ENCODE results near the gene CCNY.
A peak's percentile ranks its signal among the peaks of the same experiment; 100 is the strongest.

Gene CCNY

GRCh38 chr10:35420044-35420443, 83.7 kb downstream of the CCNY start:
- Histone ChIP-seq H3K4me3 (no peak overlapping the region), H3K27ac (peak overlapping the region in 3 of 21 experiments; percentile 37 to 52 (median 42))

GRCh38 chr10:35420827-35421552, 84.7 kb downstream of the CCNY start:
- no peak overlapping the region for H3K4me3 ChIP-seq
- peak overlapping the region in 16 of 21 experiments; percentile 1 to 79 (median 44) for H3K27ac ChIP-seq

DNA sequence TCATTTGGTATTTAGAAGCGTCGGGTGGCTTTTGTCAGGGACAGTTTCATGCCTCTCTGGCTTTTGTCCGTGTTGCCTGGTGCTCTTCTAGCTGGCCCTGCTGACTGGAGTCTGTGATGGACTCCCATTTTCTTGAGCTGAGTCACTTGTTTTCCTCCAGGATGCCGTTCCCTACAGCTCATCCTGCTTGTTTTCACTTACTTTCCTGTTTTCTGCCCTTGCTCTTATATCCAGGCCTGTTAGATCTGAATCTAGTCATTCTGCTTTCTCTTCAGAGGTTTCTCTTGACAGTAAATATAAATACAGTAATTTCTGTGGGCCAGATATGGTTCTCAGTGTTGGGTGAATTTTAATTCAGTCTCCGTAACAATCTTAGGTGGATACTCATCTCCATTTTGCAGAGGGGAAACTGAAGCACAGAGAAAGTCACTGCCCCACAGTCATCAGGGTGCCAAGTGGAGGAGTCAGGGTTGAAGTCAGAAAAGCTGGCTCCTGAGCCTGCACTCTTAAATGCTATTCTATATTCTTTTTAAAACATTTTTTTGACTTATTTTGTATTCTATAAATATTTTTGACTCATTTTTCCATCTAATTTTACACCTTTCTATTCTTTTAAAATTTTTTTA, 85.4 kb downstream of the CCNY start:
- Histone ChIP-seq H3K4me3 (no peak overlapping the region), H3K27ac (peak overlapping the region in 15 of 21 experiments; percentile 1 to 79 (median 47))

DNA sequence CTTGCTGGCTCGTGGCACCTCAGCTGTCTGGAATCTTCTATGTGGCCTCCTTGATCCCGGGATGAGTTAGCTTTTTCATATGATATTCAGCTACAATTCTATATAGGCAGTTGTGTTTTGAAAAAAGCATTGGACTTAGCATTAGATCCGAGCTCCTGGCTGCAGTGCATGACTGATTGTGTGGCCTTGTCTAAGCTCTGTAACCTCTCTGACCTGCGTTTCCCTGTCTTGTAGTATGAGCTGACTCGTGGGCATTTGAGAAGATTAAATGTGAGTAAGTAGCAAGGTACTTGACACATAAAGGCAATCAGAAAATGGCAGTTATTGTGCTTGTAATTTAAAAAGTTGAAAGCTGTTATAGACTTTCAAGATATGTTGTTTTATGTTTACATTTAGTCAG, 85.9 kb downstream of the CCNY start:
- peak overlapping the region in 8 of 21 experiments; percentile 1 to 79 (median 40) for H3K27ac ChIP-seq
- H3K4me3 ChIP-seq, result no peak overlapping the region

- no peak overlapping the region for H3K27ac ChIP-seq
These were observed 87.4 kb downstream of the CCNY start for GRCh38 chr10:35423505-35424306.

DNA sequence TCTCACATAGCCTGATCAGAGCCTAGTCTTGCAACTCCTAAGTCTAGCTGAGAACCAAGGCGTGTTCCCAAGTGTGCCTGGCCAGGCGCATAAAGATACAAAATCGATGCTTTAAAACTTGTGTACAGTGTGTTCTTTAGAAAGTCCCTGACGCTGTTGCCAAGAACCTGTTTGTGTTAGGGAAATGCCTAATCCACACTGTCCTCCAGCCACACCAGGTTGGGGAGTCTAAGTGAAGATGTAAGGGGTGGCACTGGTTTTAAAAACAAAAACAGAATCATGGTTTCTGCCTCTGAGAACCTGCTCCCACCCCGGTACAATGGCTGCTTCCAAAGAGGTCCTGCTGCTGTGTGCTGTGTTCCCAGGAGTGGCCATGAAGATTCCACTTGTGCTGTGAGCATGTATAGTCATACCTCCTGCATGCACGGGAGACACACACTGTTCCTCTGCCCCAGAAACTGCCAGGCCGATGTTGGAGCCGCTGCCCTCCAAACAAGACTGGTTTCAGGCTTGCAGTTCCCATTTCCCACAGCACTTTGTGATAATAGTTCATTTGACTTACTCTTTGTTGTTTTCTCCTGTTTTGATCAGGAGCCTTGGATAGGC, 88.5 kb downstream of the CCNY start:
- Histone ChIP-seq H3K4me3 (no peak overlapping the region), H3K27ac (no peak overlapping the region)

More at GRCh38 chr10:35423505-35424306, 87.4 kb downstream of the CCNY start:
- H3K4me3 ChIP-seq, result no peak overlapping the region

GRCh38 chr10:35425595-35425994, 89.3 kb downstream of the CCNY start:
- no peak overlapping the region for H3K27ac ChIP-seq
- no peak overlapping the region for H3K4me3 ChIP-seq

DNA sequence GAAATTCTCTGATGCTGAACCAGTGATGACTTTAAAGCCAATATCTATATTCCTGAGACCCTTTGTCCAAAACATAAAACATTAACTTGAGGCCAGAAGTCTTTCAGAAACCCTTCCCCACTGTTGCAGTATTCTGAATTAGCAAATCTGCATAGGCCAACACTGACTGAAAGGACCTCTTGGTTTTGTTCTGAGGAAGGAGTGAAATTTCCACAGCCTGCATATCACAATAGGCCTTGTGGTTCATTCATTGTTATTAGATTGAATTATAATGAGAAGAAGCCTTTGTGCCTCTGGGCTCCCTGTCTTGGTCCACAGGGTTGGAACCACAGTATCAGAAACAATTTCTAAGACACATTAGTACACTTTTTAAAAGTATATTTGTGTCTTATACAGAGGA, 90.3 kb downstream of the CCNY start:
- Histone ChIP-seq H3K4me3 (no peak overlapping the region), H3K27ac (no peak overlapping the region)

DNA sequence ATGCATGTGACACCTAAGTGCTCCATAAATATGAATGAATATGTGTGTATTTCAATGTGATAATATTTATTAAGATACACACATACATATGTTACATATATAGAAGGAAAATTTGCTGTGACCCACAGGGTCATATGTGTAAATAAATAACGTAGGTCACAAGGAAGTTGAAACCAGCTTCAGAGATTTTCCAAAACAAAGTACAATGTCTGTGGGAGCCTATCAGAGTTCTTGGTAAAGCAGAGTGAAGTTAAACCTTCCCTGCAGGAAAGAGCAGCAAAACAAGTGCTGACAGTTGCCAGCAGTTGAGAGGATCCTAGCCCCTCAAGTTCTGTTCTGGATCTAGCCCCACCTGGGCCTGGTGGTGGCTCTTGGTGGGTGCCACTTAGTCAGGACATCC, 91.2 kb downstream of the CCNY start:
- Histone ChIP-seq H3K4me3 (no peak overlapping the region), H3K27ac (no peak overlapping the region)

DNA sequence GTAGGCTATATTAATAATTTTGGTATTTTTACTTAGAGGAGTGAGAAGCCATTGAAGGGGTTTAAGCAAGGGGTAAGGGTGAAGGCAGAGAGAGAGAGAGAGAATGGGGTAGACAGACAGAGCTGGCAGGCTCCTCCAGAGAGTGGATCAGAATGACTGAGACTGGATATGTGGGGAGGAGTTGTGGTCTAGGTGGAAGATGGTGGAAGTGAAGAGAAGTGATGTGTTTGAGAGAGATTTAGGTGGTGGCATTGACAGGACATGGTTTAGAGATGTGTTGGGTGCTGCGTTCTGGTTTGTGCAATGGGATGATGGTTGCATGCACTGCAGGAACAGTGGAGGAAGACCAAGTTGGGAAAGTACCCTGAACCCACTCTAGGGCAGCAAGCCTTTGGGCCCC, 92.2 kb downstream of the CCNY start:
- Histone ChIP-seq H3K27ac (no peak overlapping the region), H3K4me3 (no peak overlapping the region)

- H3K4me3 ChIP-seq, result no peak overlapping the region
- H3K27ac ChIP-seq, result no peak overlapping the region
These were observed 96.6 kb downstream of the CCNY start for GRCh38 chr10:35432781-35433338.

DNA sequence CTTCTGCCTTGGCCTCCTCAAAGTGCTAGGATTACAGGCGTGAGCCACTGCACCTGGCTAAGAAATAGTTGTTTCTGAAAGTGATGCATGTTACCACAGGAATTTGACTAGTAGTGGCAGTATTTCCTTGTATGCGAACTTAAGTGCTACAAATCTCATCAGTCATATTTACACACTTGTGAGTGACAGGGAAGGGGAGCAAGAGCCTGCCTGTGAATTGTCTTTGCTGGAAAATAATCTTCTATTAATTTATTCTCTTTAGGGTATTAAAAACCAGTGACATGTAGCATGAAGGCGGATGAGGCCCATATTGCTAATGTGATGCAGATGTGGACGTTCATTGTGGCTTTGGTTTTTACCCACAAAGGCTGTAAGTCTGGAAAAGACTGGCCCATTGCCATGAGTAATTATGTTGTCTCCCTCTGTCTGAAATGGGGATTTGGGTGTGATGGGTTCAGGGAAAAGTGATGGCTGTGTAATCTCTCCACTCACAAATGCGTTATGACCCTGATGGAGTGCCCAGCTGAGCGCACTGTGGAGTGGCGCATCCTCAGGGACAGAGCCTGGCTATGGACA, 97.6 kb downstream of the CCNY start:
- Histone ChIP-seq H3K4me3 (no peak overlapping the region), H3K27ac (no peak overlapping the region)

DNA sequence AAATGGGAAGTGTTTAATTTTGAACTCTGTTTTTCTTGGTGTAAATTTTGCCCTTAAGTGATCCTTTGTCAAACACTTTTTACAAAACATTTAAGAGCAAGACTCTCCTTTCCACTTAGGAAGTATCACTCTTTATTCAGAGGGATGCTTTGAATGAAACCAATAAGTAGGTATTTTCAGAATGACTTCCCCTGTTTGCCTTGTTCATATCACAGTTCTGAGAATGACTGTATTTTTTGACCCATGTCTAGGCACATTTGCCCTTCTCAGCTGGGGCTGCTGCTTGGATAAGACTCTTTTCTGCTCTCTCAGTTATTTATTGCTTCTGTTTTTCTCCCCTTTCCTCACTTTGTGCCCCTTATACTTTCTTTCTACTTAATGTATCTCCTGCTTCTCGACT, 98.2 kb downstream of the CCNY start:
- no peak overlapping the region for H3K27ac ChIP-seq
- H3K4me3 ChIP-seq, result no peak overlapping the region

DNA sequence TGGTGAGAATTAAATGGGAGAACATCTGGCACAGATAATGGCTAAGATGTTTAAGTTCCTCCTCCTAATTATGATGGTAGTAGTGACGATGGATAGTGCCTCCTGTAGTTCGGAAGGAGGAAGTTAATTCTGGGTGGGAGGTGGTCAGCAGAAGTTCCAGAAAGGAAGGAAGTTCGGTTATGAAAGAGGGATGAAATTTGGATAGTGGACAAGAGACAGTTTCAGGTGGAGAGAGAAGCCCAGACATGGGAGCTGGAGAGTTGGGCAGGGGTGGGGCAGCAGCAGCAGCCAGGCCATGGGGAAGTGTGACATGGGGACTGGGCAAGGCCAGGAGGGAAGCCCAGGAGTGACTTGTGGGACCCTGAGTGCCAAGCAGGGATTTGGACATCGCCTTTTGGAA, 99.5 kb downstream of the CCNY start:
- Histone ChIP-seq H3K4me3 (no peak overlapping the region), H3K27ac (no peak overlapping the region)

DNA sequence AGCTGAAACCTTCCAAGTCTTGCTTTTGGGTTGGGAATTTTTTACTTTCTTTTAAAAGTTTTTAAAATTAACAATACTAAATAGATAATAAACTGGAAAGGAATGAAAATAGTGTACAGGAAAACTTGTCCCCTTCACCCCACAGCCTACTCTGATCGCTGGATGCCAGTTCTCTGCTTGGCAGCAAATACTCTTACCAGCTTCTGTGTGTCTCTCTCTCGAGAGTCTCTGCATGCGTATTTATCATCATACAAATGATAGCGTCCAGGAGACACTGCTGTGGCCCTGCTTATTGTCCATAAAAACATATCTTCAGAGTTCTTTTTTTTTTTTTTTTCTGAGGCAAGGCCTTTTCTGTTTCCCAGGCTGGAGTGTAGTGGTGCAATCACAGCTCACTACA, 101.5 kb downstream of the CCNY start:
- H3K4me3 ChIP-seq, result no peak overlapping the region
- no peak overlapping the region for H3K27ac ChIP-seq

DNA sequence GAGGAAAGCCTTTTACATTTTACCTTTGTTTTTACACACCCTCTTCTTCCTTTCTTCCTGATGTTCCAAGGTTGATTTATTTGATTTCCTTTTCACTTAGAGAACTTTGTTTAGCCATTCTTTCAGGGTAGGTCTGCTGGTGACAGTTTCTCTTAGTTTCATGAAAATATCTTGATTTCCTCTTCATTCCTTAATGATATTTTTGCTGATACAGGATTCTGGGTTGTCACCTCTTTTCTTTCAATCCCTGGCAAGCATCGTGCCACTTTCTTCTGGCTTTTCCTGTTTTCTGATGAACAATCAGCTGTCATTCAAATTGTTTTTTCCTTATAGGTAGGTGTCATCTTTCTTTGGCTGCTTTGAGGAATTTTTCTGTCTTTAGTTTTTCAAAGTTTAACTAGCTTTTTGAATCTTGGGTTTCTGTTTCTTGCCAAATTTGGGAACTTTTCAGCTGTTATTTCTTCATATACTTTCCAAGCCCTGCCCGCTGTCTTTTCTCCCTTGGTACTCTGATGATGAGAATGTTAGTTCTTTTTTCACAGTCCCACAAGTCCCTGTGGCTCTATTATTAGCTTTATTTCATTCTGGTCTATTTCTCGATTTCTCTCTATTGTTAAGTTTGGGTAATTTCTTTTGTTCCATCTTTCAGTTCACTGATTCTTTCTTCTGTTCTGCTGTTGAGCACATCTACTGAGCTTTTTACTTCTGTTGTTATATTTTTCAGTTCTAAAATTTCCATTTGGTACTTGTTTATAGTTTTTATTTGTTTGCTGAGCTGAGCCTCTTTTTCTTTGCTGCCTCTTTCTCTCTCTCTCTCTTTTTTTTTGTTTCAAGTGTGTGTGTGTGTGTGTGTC, 102.6 kb downstream of the CCNY start:
- Histone ChIP-seq H3K4me3 (no peak overlapping the region), H3K27ac (no peak overlapping the region)

- Histone ChIP-seq H3K4me3 (no peak overlapping the region), H3K27ac (no peak overlapping the region)
These were observed 103.7 kb downstream of the CCNY start for GRCh38 chr10:35440016-35440415.

DNA sequence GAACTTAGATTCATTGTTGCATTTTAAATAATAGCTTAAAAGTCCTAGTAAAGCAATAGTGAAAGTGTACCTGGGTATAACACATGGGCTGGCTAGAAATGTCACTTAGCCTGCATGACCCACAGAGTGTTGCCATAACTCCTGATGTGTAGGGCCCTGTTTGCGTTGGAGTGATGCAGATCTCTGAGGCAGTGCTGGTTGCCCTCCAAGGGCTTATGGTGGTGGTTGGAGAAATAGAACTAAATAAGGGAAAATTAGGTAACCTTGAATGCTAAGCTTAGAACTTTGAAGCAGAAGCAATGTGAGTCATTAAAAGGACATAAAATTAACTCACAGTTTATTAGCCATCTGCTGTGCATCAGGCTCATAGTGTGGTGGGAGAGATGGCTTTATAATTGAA, 105.7 kb downstream of the CCNY start:
- Histone ChIP-seq H3K4me3 (no peak overlapping the region), H3K27ac (no peak overlapping the region)

GRCh38 chr10:35442592-35442991, 106.3 kb downstream of the CCNY start:
- Histone ChIP-seq H3K4me3 (no peak overlapping the region), H3K27ac (no peak overlapping the region)

All from skin epidermis (tissue), 12 donors.